Loucy (cell line): ENCODE measurements around the gene SDK1.

Experiments
- EZH2phosphoT487 ChIP-seq: fragments of 200-600 bp; IDR thresholded peaks from 2 replicates; pipeline ENCODE4 v1.6.1; 2018; ENCODE audit warnings: antibody characterized with exemption, mild to moderate bottlenecking, moderate library complexity, borderline replicate concordance
- TF ChIP-seq, protein P1 (sequence below): fragments of 200-600 bp; sonication (generic); conservative IDR thresholded peaks from 2 replicates; pipeline ENCODE4 v1.5.1; 2014; ENCODE audit warnings: mild to moderate bottlenecking, antibody characterized with exemption, low read length

- TF ChIP-seq, protein P1, sequence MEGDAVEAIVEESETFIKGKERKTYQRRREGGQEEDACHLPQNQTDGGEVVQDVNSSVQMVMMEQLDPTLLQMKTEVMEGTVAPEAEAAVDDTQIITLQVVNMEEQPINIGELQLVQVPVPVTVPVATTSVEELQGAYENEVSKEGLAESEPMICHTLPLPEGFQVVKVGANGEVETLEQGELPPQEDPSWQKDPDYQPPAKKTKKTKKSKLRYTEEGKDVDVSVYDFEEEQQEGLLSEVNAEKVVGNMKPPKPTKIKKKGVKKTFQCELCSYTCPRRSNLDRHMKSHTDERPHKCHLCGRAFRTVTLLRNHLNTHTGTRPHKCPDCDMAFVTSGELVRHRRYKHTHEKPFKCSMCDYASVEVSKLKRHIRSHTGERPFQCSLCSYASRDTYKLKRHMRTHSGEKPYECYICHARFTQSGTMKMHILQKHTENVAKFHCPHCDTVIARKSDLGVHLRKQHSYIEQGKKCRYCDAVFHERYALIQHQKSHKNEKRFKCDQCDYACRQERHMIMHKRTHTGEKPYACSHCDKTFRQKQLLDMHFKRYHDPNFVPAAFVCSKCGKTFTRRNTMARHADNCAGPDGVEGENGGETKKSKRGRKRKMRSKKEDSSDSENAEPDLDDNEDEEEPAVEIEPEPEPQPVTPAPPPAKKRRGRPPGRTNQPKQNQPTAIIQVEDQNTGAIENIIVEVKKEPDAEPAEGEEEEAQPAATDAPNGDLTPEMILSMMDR = no peak
- TF ChIP-seq EZH2phosphoT487 = no peak
Measured at GRCh38 chr7:3649678-3650440, 348.8 kb downstream of the SDK1 start.
